DOHH2 (cell line): ENCODE measurements around the gene FAM170A.

Source experiments
- CTCF ChIP-seq: fragments of 200-600 bp; sonication (generic); IDR thresholded peaks from one replicate; pipeline ENCODE4 v1.5.1; 2014; ENCODE audit warnings: antibody characterized with exemption, mild to moderate bottlenecking, low read depth, low read length; ENCODE audit not compliant: poor library complexity, severe bottlenecking
- EZH2phosphoT487 ChIP-seq: fragments of 200-600 bp; sonication (generic); IDR thresholded peaks from 2 replicates; pipeline ENCODE4 v1.6.1; 2017; ENCODE audit warnings: borderline replicate concordance, mild to moderate bottlenecking, antibody characterized with exemption, low read length, moderate library complexity, mixed read lengths

GRCh38 chr5:119582987-119583386, 46.4 kb upstream of the FAM170A start:
- TF ChIP-seq CTCF (no peak), EZH2phosphoT487 (no peak)
